AG10803 (cell line): ENCODE data around the gene HABP4.

Experiments used
- DNase-seq: peaks from one replicate; pipeline ENCODE4 v3.0.0; 2010; ENCODE audit warnings: low read depth
- H3K4me3 ChIP-seq: 2 replicates; pipeline ENCODE4 v1.5.1; 2011; ENCODE audit warnings: mild to moderate bottlenecking, low read length, control low read depth
- CTCF ChIP-seq: conservative IDR thresholded peaks from 2 replicates; pipeline ENCODE4 v1.5.1; 2011; ENCODE audit warnings: mild to moderate bottlenecking, low read length, control low read depth, inconsistent platforms

Gene HABP4

GRCh38 chr9:96540106-96540505 is 90.1 kb downstream of the HABP4 start:
- no peak for TF ChIP-seq CTCF
- H3K4me3 ChIP-seq, result no peak overlapping the region
- no peak for DNase-seq
